GM23338 (cell line): ENCODE data around the gene TMED3. TPM values are rescaled to one million over a fixed set of nuclear protein-coding genes. Genes with fewer than 3 reads are reported as not detected.

Experiments used
- ATAC-seq: fragments of 200-7000 bp; cut with Tn5 transposase; 3 replicates; pipeline ENCODE4 v1.9.1; 2020
- DNase-seq: peaks from one replicate; pipeline ENCODE4 v3.0.0-alpha.2; 2015; ENCODE audit warnings: low spot score
- H2AFZ ChIP-seq: fragments of 200-600 bp; sonication (generic); 2 replicates; pipeline ENCODE4 v1.8.0; 2016; ENCODE audit warnings: antibody characterized with exemption, mild to moderate bottlenecking, moderate library complexity
- H3F3A ChIP-seq: fragments of 200-600 bp; sonication (generic); replicated peaks from 2 replicates; pipeline ENCODE4 v1.8.0; 2017; ENCODE audit warnings: antibody characterized with exemption, mixed run types, low read depth
- H3K27ac ChIP-seq: fragments of 200-600 bp; sonication (generic); 2 replicates; pipeline ENCODE4 v1.6.1; 2016; ENCODE audit warnings: low read depth
- H3K27me3 ChIP-seq: fragments of 200-600 bp; sonication (generic); 2 replicates; pipeline ENCODE4 v1.8.0; 2016; ENCODE audit warnings: mild to moderate bottlenecking, mixed run types, moderate library complexity; ENCODE audit not compliant: insufficient read depth
- H3K36me3 ChIP-seq: fragments of 200-600 bp; sonication (generic); 2 replicates; pipeline ENCODE4 v1.8.0; 2016; ENCODE audit warnings: mild to moderate bottlenecking; ENCODE audit not compliant: insufficient read depth
- H3K4me1 ChIP-seq: fragments of 200-600 bp; sonication (generic); 2 replicates; pipeline ENCODE4 v1.8.0; 2016; ENCODE audit warnings: mild to moderate bottlenecking, moderate library complexity; ENCODE audit not compliant: insufficient read depth
- H3K4me2 ChIP-seq: fragments of 200-600 bp; sonication (generic); 2 replicates; pipeline ENCODE4 v1.7.1; 2017; ENCODE audit warnings: mixed run types
- H3K4me3 ChIP-seq: fragments of 200-600 bp; sonication (generic); 2 replicates; pipeline ENCODE4 v1.6.1; 2016; ENCODE audit warnings: mixed run types
- H3K79me2 ChIP-seq: fragments of 200-600 bp; sonication (generic); replicated peaks from 2 replicates; pipeline ENCODE4 v1.8.0; 2017; ENCODE audit warnings: mild to moderate bottlenecking; ENCODE audit not compliant: insufficient read depth
- H3K9me2 ChIP-seq: fragments of 200-600 bp; sonication (generic); 2 replicates; pipeline ENCODE4 v1.8.0; 2017; ENCODE audit not compliant: insufficient read depth
- H4K20me1 ChIP-seq: fragments of 200-600 bp; sonication (generic); replicated peaks from 2 replicates; pipeline ENCODE4 v1.8.0; 2017; ENCODE audit warnings: mild to moderate bottlenecking; ENCODE audit not compliant: insufficient read depth
- H3K27ac Mint-ChIP-seq: 2 replicates; pipeline ENCODE4 v1.8.0; 2020; ENCODE audit warnings: inconsistent platforms, mild to moderate bottlenecking, moderate library complexity, mixed read lengths
- H3K27me3 Mint-ChIP-seq: 3 replicates; pipeline ENCODE4 v1.8.0; 2022; ENCODE audit warnings: low read depth, mild to moderate bottlenecking, moderate library complexity, mixed read lengths, inconsistent platforms; ENCODE audit not compliant: insufficient read depth, poor library complexity
- H3K36me3 Mint-ChIP-seq: 3 replicates; pipeline ENCODE4 v1.8.0; 2021; ENCODE audit warnings: low read depth, mild to moderate bottlenecking, inconsistent platforms, moderate library complexity, mixed read lengths
- H3K4me1 Mint-ChIP-seq: 3 replicates; pipeline ENCODE4 v1.8.0; 2020; ENCODE audit warnings: mild to moderate bottlenecking, inconsistent platforms, mixed read lengths
- H3K4me3 Mint-ChIP-seq: 3 replicates; pipeline ENCODE4 v1.8.0; 2021; ENCODE audit warnings: moderate library complexity, mild to moderate bottlenecking, inconsistent platforms, mixed read lengths
- H3K9me3 Mint-ChIP-seq: 3 replicates; pipeline ENCODE4 v1.8.0; 2020; ENCODE audit warnings: moderate library complexity, mild to moderate bottlenecking, inconsistent platforms, mixed read lengths
- CREB1 ChIP-seq: fragments of 250-450 bp; sonication (Bioruptor Pico); IDR thresholded peaks from 2 replicates; pipeline ENCODE4 v1.5.0; 2020; ENCODE audit warnings: low read depth, mild to moderate bottlenecking, moderate library complexity
- STAT1 ChIP-seq: IDR thresholded peaks from one replicate; pipeline ENCODE4 v1.6.1; 2016; ENCODE audit warnings: antibody characterized with exemption; ENCODE audit not compliant: unreplicated experiment
- polyA plus RNA-seq: library from polyadenylated mRNA; unstranded; fragments of >200 nt; fragmentation: Nextera tagmentation; extraction: Ambion mirVana; gene quantifications from 2 replicates; pipeline ENCODE4 v1.2.1, GENCODE V29; 2016
- total RNA-seq: library from RNA; depleted of rRNA; stranded (reverse); fragments of >200 nt; shearing (Covaris generic); gene quantifications from 2 replicates; pipeline ENCODE4 v1.2.3, GENCODE V29; 2014
- TF ChIP-seq, protein P1 (sequence below): fragments of 250-450 bp; sonication (Bioruptor Pico); IDR thresholded peaks from 2 replicates; pipeline ENCODE4 v1.5.0; 2020; ENCODE audit warnings: mild to moderate bottlenecking, moderate library complexity
- TF ChIP-seq, protein P2 (sequence below): IDR thresholded peaks from one replicate; pipeline ENCODE4 v1.6.1; 2018; ENCODE audit warnings: antibody characterized with exemption; ENCODE audit not compliant: unreplicated experiment

The TMED3 gene
- total and polyA plus RNA-seq, 2 experiments from 2014 or later = 33.7 to 49.2 TPM

- TF ChIP-seq, protein P1, sequence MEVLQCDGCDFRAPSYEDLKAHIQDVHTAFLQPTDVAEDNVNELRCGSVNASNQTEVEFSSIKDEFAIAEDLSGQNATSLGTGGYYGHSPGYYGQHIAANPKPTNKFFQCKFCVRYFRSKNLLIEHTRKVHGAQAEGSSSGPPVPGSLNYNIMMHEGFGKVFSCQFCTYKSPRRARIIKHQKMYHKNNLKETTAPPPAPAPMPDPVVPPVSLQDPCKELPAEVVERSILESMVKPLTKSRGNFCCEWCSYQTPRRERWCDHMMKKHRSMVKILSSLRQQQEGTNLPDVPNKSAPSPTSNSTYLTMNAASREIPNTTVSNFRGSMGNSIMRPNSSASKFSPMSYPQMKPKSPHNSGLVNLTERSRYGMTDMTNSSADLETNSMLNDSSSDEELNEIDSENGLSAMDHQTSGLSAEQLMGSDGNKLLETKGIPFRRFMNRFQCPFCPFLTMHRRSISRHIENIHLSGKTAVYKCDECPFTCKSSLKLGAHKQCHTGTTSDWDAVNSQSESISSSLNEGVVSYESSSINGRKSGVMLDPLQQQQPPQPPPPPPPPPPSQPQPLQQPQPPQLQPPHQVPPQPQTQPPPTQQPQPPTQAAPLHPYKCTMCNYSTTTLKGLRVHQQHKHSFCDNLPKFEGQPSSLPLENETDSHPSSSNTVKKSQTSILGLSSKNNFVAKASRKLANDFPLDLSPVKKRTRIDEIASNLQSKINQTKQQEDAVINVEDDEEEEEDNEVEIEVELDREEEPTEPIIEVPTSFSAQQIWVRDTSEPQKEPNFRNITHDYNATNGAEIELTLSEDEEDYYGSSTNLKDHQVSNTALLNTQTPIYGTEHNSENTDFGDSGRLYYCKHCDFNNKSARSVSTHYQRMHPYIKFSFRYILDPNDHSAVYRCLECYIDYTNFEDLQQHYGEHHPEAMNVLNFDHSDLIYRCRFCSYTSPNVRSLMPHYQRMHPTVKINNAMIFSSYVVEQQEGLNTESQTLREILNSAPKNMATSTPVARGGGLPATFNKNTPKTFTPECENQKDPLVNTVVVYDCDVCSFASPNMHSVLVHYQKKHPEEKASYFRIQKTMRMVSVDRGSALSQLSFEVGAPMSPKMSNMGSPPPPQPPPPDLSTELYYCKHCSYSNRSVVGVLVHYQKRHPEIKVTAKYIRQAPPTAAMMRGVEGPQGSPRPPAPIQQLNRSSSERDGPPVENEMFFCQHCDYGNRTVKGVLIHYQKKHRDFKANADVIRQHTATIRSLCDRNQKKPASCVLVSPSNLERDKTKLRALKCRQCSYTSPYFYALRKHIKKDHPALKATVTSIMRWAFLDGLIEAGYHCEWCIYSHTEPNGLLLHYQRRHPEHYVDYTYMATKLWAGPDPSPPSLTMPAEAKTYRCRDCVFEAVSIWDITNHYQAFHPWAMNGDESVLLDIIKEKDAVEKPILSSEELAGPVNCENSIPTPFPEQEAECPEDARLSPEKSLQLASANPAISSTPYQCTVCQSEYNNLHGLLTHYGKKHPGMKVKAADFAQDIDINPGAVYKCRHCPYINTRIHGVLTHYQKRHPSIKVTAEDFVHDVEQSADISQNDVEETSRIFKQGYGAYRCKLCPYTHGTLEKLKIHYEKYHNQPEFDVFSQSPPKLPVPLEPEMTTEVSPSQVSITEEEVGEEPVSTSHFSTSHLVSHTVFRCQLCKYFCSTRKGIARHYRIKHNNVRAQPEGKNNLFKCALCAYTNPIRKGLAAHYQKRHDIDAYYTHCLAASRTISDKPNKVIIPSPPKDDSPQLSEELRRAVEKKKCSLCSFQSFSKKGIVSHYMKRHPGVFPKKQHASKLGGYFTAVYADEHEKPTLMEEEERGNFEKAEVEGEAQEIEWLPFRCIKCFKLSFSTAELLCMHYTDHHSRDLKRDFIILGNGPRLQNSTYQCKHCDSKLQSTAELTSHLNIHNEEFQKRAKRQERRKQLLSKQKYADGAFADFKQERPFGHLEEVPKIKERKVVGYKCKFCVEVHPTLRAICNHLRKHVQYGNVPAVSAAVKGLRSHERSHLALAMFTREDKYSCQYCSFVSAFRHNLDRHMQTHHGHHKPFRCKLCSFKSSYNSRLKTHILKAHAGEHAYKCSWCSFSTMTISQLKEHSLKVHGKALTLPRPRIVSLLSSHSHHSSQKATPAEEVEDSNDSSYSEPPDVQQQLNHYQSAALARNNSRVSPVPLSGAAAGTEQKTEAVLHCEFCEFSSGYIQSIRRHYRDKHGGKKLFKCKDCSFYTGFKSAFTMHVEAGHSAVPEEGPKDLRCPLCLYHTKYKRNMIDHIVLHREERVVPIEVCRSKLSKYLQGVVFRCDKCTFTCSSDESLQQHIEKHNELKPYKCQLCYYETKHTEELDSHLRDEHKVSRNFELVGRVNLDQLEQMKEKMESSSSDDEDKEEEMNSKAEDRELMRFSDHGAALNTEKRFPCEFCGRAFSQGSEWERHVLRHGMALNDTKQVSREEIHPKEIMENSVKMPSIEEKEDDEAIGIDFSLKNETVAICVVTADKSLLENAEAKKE (CRISPR knock-in tag) = no peak
These were observed 28.8 kb downstream of the TMED3 start (continued) for GRCh38 chr15:79339588-79340314.

- Mint-ChIP-seq H3K27ac (no peak overlapping the region), H3K36me3 (peaks cover 6% of the 10 kb centered on the region; the same call in 2 of the 3 replicates), H3K9me3 (peaks cover 12% of the 10 kb centered on the region), H3K4me1 (0 out of 3 replicates have a peak, but pooled peaks cover 3% of the 10 kb centered on the region), H3K27me3 (peaks cover 5% of the 10 kb centered on the region), H3K4me3 (no peak overlapping the region)
- H3F3A ChIP-seq = no peaks in the 10 kb centered on the region
- H3K27me3 ChIP-seq = no peaks in the 10 kb centered on the region
- H3K36me3 ChIP-seq = no peaks in the 10 kb centered on the region
- 0 out of 2 replicates have a peak, but pooled peaks cover 1% of the 10 kb centered on the region for H3K9me2 ChIP-seq
- DNase-seq (no peak), ATAC-seq (no peak)
- no peak overlapping the region for H3K4me2 ChIP-seq
- no peaks in the 10 kb centered on the region for H3K79me2 ChIP-seq
- no peak overlapping the region for H2AFZ ChIP-seq
- H3K27ac ChIP-seq = no peak overlapping the region
- H4K20me1 ChIP-seq = no peaks in the 10 kb centered on the region
- H3K4me1 ChIP-seq = no peaks in the 10 kb centered on the region
- no peak overlapping the region for H3K4me3 ChIP-seq
- TF ChIP-seq CREB1 (no peak), STAT1 (no peak)
- TF ChIP-seq, protein P2, sequence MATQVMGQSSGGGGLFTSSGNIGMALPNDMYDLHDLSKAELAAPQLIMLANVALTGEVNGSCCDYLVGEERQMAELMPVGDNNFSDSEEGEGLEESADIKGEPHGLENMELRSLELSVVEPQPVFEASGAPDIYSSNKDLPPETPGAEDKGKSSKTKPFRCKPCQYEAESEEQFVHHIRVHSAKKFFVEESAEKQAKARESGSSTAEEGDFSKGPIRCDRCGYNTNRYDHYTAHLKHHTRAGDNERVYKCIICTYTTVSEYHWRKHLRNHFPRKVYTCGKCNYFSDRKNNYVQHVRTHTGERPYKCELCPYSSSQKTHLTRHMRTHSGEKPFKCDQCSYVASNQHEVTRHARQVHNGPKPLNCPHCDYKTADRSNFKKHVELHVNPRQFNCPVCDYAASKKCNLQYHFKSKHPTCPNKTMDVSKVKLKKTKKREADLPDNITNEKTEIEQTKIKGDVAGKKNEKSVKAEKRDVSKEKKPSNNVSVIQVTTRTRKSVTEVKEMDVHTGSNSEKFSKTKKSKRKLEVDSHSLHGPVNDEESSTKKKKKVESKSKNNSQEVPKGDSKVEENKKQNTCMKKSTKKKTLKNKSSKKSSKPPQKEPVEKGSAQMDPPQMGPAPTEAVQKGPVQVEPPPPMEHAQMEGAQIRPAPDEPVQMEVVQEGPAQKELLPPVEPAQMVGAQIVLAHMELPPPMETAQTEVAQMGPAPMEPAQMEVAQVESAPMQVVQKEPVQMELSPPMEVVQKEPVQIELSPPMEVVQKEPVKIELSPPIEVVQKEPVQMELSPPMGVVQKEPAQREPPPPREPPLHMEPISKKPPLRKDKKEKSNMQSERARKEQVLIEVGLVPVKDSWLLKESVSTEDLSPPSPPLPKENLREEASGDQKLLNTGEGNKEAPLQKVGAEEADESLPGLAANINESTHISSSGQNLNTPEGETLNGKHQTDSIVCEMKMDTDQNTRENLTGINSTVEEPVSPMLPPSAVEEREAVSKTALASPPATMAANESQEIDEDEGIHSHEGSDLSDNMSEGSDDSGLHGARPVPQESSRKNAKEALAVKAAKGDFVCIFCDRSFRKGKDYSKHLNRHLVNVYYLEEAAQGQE = no peak
- TF ChIP-seq, protein P1 (CRISPR knock-in tag) = no peak
These were observed 29.3 kb downstream of the TMED3 start for GRCh38 chr15:79340315-79340602.
